ENCODE results near the gene PLPPR3. TPM values are rescaled to one million over a fixed set of nuclear protein-coding genes. Genes with fewer than 3 reads are reported as not detected.

Gene PLPPR3
- total RNA-seq, 4 donors from 2014 or later = not detected

DNA sequence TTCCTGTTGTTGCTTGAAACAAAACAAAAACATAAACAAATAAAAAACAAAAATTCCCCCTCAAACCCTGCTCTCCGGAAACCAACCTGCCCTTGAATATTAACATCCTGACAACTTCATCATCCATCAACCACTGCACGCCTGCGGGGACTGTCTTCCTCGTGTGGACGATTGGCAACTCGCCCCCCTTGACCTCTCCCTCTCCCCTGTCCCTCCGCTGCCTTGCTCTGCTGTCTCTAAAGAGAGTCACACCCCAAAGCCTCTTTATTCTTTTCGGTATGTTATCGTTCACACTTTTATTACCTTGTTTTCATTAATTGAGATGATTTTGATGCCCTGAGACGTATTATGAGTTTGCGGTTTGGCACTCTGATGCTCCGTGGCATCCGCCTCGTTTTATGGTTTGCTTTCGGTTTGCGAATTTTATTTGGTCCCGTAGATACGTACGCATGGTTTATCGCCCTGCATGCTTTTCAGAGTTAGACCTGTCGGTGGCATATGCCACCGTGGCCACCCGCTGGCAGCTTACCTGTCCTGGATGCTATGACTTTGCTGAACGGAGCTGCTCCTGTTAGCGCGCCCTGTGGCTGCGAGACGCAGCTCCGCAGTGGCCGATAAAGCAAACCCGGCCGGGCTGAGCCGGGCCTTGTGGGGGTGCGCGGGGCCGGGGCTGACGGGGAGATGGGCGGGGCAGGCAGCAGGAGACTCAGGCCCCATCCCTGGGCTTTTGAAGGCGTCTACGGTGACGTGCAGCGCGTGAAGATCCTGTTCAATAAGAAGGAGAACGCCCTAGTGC lies 13.9 kb downstream of the PLPPR3 start:
- Histone ChIP-seq H3K27me3 (no peaks in the 10 kb centered on the region), H3K36me3 (peaks cover 94% of the 10 kb centered on the region), H3K9me3 (no peaks in the 10 kb centered on the region), H3K27ac (no peak overlapping the region), H3K4me3 (no peak overlapping the region), H3K4me1 (peaks cover 7% of the 10 kb centered on the region)
- no peak for DNase-seq (ENCODE audit: low spot score in 2 of 2)
- WGBS = 93% methylated on average over 42 of the region's 44 CpGs
- TF ChIP-seq EP300 (IDR thresholded peaks at IDR 0.05) = no peak
- TF ChIP-seq, protein P1, sequence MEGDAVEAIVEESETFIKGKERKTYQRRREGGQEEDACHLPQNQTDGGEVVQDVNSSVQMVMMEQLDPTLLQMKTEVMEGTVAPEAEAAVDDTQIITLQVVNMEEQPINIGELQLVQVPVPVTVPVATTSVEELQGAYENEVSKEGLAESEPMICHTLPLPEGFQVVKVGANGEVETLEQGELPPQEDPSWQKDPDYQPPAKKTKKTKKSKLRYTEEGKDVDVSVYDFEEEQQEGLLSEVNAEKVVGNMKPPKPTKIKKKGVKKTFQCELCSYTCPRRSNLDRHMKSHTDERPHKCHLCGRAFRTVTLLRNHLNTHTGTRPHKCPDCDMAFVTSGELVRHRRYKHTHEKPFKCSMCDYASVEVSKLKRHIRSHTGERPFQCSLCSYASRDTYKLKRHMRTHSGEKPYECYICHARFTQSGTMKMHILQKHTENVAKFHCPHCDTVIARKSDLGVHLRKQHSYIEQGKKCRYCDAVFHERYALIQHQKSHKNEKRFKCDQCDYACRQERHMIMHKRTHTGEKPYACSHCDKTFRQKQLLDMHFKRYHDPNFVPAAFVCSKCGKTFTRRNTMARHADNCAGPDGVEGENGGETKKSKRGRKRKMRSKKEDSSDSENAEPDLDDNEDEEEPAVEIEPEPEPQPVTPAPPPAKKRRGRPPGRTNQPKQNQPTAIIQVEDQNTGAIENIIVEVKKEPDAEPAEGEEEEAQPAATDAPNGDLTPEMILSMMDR (IDR thresholded peaks at IDR 0.05) = no peak
- no peak for TF ChIP-seq POLR2A (IDR thresholded peaks at IDR 0.05)
- TF ChIP-seq POLR2AphosphoS5 (IDR thresholded peaks at IDR 0.05) = no peak

DNA sequence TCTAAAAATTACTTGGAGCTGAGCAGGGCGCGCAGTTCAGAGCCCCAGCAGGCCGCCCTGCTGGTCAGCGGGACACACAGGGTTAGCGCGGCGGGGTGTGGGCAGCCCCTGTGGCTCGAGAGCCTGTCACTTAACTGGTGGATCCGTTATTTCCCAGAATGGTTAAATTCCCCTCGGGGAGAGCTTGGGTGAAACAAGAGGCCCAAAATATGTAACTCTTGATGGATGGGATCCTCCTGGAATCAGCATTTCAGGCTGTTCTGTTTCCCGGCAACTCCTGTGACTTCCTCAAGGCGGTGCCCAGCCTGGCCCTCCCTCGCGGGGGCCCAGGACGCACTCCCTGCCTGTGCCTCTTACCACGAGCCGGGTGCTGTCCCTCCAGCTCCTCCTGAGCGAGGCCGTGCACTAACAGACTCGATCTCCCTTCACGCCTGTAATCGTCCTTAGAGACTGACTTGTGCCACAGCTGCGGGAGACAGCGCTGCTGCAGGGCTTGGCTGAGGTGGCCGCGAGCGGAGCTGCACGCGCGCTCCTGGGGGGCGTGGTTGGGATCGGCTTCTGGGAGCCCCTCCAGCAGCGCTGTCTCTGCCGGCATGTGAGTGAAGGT lies 14.8 kb downstream of the PLPPR3 start:
- Histone ChIP-seq H3K36me3 (peaks cover 88% of the 10 kb centered on the region), H3K9me3 (no peaks in the 10 kb centered on the region), H3K27ac (no peak overlapping the region), H3K4me3 (no peak overlapping the region), H3K27me3 (no peaks in the 10 kb centered on the region), H3K4me1 (peaks cover 16% of the 10 kb centered on the region)
- no peak for TF ChIP-seq EP300 (IDR thresholded peaks at IDR 0.05)
- TF ChIP-seq POLR2A (IDR thresholded peaks at IDR 0.05) = no peak
- TF ChIP-seq POLR2AphosphoS5 (IDR thresholded peaks at IDR 0.05) = no peak
- TF ChIP-seq, protein P1 (IDR thresholded peaks at IDR 0.05) = no peak
- no peak for DNase-seq (ENCODE audit: low spot score in 2 of 2)
- whole genome bisulfite sequencing = 81% methylated on average over 27 of the region's 34 CpGs

DNA sequence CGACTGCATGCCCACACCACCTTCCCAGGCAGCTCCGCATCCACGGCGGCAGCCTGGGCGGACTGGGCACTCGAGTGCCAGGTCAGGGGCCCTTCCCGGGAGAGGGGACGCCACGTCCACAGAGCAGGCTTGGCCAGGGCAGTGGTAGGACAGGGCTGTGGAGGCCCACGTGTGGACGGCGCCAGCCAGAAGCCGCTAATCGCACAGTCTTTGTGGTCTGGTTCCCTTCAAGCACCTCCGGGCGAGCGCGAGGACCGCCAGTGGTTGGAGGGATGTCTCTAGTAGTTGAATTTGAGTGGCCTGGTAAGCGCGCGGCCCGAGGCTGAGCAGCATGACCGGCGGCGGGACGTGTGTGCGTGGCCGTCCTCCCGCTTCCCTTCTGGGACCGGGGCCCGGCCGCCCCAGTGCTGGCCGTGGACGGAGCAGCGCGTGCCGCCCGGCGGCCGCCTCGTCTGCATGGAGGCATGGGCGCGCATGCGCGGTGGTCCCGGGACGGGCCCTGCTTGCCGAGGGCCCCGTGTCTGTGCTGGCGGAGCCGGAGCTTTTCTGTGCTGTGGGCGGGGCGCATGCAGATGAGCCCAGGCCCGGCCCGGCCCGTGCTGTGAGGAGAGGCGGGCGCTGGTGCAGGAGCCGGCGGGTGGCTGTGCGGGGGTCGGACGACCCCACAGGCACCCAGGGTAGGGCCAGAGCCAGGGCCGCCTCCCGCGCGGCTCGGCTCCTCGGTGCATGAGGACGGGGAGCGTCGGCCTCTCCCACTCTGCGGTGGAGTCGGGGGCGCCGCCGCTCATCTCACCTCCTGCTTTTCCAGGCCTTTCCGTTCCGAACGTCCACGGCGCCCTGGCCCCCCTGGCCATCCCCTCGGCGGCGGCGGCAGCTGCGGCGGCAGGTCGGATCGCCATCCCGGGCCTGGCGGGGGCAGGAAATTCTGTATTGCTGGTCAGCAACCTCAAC lies 15.9 kb downstream of the PLPPR3 start:
- DNase-seq (ENCODE audit: low spot score in 2 of 2) = no peak

DNA sequence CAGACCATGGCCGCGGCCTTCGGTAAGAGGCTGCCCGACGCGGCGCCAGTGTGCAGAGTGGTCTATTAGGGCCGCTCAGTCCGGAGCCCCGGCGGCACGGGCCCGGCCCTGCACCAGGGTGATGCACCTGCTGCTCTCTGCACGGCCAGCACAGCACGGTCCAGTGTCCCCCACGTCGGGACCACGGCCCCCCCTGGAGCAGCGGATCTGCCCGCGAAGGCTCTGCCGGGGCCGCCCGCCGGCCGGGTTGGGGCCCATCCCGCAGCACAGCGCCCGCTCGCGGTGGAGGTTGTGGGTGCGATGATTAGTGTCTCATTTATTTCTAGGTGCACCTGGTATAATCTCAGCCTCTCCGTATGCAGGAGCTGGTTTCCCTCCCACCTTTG lies 16.6 kb downstream of the PLPPR3 start:
- TF ChIP-seq, protein P1 (IDR thresholded peaks at IDR 0.05) = peak in 1 of 2 donors; percentile 34
- TF ChIP-seq POLR2AphosphoS5 (IDR thresholded peaks at IDR 0.05) = no peak
- TF ChIP-seq EP300 (IDR thresholded peaks at IDR 0.05) = no peak
- Histone ChIP-seq H3K27me3 (no peaks in the 10 kb centered on the region), H3K9me3 (no peaks in the 10 kb centered on the region), H3K4me3 (no peak overlapping the region), H3K27ac (no peak overlapping the region), H3K36me3 (peaks cover 70% of the 10 kb centered on the region), H3K4me1 (peaks cover 34% of the 10 kb centered on the region)
- DNase-seq (ENCODE audit: low spot score in 2 of 2) = no peak
- 98% methylated on average over 5 of the region's 33 CpGs for WGBS

More for the DNA sequence above, 15.9 kb downstream of the PLPPR3 start:
- WGBS = 94% methylated on average over 45 of the region's 93 CpGs
- no peak overlapping the region for H3K4me3 ChIP-seq
- H3K27ac ChIP-seq = no peak overlapping the region
- H3K27me3 ChIP-seq = no peaks in the 10 kb centered on the region
- peaks cover 77% of the 10 kb centered on the region for H3K36me3 ChIP-seq
- H3K4me1 ChIP-seq = peaks cover 27% of the 10 kb centered on the region
- H3K9me3 ChIP-seq = no peaks in the 10 kb centered on the region
- TF ChIP-seq POLR2AphosphoS5 (IDR thresholded peaks at IDR 0.05) (no peak), POLR2A (IDR thresholded peaks at IDR 0.05) (no peak), EP300 (IDR thresholded peaks at IDR 0.05) (no peak)
- TF ChIP-seq, protein P1 (IDR thresholded peaks at IDR 0.05) = no peak

Measured in suprapubic skin (tissue), 4 donors.